Head of caudate nucleus (tissue), 42 donors: ENCODE results near the gene CNGA2.

ENCODE experiments used
- DNase-seq, 42 donors: peaks; one replicate each; pipeline versions ENCODE4 v3.0.0 to v3.0.0-alpha.2; 2020 to 2021; ENCODE audit warnings: mixed read lengths in 7 of 42
- intact Hi-C: fragments of 100-400 bp; cut with DNase I; formaldehyde crosslinking; loops from one replicate; pipeline ENCODE4 v1.15.0; 2022

CNGA2 gene

DNA sequence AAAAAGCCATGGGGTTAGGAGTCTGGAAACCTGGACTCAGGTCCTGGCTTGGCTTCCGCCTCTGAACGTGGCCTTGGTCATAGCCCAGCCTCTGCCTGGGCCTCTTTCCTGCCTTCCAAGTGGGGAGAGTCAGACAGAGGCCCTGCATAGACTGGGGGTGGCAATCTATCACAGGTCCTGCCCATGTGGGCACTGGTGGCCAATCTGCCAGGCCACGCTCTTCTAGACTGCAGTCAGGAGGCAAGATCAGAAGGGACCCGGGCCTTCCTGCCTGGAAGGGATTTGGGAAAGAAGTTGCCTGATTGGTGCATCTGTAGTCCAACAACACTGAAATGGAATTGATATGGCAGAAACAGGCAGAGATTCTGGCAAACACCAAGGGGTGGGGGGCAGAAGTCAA lies 46.1 kb downstream of the CNGA2 start:
- intact Hi-C loops: no loop called here
- DNase-seq: no peak

DNA sequence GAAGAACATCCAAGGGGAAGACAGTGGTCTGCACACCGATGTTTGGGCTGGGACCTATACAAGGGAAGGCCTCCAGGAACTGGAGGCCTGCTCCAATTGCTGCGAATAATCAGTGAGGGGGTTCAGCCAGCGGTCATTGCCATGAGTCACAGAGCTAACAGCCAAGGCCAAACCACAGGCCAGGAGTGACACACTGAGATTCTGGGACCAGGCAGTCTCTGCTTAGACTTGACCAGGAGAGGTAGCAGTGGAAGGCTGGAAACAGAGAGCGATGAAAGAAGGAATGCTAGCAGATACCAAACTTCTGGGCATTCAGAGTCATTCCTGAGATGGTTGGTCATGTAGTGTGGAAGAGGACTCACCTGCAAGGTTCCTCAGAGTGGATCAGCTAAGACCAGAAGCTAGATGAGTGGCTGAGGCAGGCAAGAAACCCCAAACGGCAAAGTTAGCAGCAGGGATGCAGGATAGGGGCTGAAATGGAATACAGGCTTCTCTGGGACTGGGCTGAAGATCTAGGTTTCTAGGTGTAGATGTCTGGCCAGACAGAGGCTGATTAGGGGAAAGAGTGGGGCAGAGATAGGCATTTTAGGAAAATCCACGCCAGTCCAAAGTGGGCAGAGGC lies 54.7 kb downstream of the CNGA2 start:
- intact Hi-C loops: no loop called here
- no peak for DNase-seq

DNA sequence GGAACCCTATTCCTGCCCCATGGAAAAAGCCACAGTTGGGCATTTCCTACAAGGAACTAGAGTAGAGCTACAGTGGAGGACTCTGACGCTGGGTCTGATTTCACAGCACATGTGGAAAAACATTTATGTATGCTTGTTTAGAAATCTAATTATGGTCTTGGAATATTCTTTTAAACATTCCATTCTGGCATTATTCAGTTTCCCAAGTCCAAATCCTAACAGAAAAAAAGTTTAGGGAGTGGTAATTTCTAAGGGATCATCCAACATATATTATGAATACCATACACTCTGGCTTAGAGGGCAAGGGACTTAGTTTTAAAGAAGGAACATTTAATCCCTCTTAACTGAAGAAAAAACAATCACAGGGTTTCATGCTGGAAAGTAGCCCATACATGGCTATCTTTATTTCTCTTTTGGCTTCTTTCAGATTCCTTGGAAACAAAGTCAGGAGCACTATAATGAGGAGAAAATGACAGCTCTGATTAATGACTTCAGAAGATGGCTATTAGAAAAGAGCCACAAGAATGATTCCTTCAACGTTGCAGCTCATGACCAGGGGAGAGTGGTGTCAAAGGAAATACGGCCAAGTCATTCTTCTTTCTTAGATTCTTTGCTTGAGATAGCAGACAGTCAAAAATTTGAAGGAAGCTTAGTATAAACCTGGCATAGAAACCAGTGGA lies 56.1 kb downstream of the CNGA2 start:
- intact Hi-C loops: no loop called here
- no peak for DNase-seq

DNA sequence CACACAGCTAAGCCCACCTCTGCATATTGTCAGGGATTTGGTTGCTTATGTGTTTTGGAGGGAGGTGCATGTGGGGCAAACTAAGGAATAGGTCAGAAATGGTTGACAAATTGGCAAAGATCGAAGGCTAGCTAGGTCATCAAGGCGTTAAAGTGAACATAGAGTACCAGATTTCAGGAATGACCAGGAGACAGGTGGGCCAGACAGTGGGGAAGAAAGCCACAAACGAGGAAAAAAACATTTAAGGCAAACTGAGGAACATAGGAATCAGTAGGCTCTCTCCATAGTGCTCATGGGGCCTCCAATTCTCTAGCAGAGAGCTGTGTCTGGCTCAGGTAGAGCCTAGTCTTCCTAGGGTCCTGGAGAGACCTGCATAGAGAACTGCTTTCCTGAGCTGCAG lies 57.4 kb downstream of the CNGA2 start:
- no peak for DNase-seq
- intact Hi-C loops: no loop called here

DNA sequence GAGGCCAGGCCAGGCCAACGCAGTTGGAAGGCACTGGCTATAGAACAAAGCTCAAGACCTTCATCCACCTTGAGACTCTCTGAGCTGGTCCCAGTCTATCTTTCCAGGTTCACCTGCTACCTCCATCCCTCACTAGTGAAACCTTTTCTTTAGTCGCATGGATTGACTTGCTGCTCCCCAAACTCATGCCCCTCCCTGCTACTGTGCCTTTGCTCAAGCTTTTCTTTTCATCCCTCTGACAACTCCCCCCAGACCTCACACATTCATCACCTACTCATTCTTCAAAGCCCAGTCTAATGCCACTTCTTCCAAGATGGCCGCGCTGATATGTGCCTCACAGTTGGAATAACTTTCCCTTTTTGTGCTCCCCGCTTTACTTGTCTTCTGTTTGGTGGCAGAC lies 58.0 kb downstream of the CNGA2 start:
- intact Hi-C loops: no loop called here
- DNase-seq: no peak

DNA sequence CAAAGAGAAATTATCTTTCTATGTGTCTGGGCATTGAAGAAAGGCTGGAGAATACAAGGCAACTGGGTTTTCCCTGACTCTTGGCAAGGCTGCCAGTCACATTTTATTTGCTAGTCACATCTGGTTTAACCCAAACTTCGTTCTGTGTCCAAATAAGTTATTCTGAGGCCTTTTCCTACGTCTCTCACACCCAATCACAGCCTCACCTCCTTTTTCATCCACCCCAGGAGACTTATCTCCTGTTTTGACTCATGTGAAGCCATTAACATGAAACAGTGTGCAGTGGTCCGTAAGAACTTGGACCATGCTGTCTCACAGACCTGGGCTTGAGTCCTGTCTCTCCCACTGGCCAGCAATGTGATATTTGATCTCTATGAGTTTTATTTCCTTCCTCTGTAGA lies 59.3 kb downstream of the CNGA2 start:
- intact Hi-C loops: no loop called here
- no peak for DNase-seq
